A673 (cell line): ENCODE results near the gene TOMT.

Source experiments
- CTCF ChIP-seq: fragments of 300-800, 200-600 bp; sonication (generic); conservative IDR thresholded peaks from 2 replicates; pipeline ENCODE4 v1.5.1; 2017; ENCODE audit warnings: low read depth, mild to moderate bottlenecking, antibody characterized with exemption, low read length, moderate library complexity, mixed read lengths
- EZH2 ChIP-seq: fragments of 200-600 bp; sonication (generic); IDR thresholded peaks from 2 replicates; pipeline ENCODE4 v1.6.1; 2017; ENCODE audit warnings: borderline replicate concordance, low read depth, mild to moderate bottlenecking, mixed read lengths, antibody characterized with exemption, low read length; ENCODE audit not compliant: poor library complexity, severe bottlenecking

- TF ChIP-seq EZH2 (no peak), CTCF (no peak)
These were observed 43.9 kb upstream of the TOMT start for GRCh38 chr11:72061739-72062396.
